RPMI8226 (cell line): ENCODE measurements around the gene SLC25A45.
A peak's percentile ranks its signal among the peaks of the same experiment; 100 is the strongest.
"Not testable (repeated sequence)": the region's sequence is repeated elsewhere in the genome, so short reads cannot be mapped to it uniquely, and the experiment has no call there.

ENCODE experiments used
- DNase-seq: peaks from one replicate; pipeline ENCODE4 v3.0.0-alpha.2; 2015

The SLC25A45 gene

DNA sequence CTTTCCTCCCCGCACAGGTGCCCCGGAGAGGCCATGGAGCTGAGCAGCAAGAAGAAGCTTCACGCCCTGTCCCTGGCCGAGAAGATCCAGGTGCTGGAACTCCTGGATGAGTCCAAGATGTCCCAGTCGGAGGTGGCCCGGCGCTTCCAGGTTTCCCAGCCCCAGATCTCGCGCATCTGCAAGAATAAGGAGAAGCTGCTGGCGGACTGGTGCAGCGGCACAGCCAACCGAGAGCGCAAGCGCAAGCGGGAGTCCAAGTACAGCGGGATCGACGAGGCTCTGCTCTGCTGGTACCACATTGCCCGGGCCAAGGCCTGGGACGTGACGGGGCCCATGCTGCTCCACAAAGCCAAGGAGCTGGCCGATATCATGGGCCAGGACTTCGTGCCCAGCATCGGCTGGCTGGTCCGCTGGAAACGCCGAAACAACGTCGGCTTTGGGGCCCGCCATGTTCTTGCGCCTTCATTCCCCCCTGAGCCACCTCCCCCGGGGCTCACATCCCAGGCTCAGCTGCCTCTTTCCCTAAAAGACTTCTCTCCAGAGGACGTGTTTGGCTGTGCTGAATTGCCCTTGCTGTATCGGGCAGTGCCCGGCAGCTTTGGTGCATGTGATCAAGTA lies 26.6 kb downstream of the SLC25A45 start:
- no peak for DNase-seq

DNA sequence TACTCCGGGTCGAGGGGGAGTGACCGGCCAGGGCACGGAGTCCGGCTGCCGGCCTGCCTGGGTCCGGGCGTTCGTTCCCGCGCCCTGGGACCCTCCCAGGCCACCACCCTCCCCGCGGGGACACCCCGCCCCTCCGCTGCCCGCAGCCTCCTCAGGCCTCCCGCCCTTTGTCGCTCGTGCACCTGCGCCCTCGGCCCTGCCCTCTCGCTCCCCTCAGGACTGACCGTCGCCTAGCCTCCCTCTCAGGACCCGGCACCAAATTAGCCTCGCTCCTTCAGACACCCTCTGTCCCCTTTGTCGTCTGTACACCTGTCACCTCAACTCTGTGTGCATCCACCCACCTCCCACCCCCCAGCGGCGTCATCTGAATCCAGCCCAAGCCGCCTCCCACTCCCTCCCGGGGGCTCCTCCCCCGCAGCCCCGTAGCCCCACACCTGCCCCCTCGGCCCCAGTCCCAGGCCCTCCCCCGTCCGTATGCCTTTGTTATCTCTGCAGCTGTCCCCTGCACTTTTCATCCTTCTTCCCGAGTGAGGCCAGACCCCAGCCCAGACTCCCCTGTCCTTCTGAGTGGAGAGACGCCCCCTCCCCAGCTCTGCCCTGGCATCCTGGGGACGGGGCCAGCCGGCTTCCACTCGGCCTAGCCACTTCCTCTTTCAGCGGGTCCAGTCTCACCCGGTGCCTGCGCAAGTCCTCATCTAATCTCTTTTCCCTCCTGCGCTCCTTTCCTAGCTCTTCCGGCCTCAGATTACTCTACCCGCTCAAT lies 27.3 kb downstream of the SLC25A45 start:
- peak; percentile 79 for DNase-seq

DNA sequence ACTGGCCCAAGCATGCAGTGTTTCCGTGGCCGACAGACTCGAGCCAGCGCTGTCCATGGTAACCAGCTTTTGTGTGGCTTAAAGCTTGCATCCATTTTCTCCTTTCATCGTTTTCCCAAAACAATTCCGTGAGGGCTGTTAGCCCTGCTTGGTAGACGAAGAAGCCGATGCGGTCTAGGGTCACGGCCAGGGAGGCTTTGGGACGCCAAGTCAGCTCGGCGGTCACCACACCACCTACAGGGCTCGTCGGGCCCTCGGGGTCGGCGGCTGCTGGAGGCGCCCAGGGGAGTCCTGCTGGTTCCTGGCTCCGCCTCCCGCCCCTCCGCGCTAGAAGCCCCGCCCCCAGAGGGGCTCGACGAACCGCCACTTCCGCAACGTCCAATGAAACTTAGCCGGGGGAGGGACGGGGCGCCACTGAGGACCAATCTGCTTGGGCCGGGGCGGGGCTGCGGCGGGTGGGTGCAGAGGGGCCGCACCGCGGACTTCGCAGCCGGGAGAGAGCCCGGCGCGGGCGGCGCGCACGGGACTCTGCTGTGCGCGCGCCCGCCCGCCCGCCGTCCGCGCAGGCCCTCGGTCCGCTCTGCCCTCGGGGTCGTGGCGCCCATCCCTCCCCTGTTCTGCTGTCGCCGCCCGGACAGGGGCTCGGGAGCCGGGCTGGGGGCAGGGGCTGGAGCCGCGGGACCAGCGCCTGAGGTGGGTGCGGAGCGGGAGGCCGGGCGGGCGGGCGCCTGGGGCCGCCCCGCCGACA lies 28.0 kb downstream of the SLC25A45 start, which contains the start of gene TIGD3:
Gene TIGD3, plus strand, starts transcription at position 487 of the 748 bp plus-strand sequence. CDS start 1,058 bp downstream, outside the sequence.
- DNase-seq, result peak; percentile 99

DNA sequence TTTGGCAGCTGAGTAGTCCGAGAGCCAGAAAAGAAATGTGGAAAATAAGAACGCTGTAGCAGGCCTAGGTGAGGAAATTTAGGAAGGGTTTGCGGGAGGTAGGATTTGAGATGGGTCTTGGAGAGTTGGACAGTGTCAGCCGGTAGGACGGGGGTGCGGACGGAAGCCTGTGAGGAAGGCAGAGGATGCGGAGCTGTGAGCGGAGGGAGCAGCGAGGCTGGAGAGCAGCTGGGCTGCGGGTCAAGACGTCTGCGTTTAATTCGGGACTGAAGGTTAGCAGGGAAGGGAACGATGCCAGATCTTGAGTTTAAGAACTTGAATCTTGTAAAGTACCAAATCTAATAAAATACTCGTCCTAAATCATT lies 28.6 kb downstream of the SLC25A45 start:
- no peak for DNase-seq

DNA sequence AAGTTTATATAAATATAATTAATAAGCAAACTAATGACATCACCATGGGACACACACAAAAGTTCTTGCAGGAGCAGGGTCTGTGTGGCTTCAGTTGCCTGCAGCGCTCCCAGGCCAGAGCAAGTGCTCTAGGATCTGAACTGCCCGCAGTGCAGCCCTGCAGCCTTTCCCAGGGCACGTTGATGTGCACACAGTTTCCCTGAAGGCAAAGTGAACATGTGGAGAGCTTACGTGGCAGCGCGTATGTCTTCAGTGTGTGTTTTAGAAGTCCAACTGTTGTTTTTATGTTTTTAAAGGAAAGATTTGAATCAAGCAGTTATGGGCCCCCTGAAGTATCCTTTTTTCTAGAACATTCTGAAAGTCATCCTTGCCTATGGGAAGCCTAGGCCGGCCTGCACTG lies 29.1 kb downstream of the SLC25A45 start:
- DNase-seq, result no peak

DNA sequence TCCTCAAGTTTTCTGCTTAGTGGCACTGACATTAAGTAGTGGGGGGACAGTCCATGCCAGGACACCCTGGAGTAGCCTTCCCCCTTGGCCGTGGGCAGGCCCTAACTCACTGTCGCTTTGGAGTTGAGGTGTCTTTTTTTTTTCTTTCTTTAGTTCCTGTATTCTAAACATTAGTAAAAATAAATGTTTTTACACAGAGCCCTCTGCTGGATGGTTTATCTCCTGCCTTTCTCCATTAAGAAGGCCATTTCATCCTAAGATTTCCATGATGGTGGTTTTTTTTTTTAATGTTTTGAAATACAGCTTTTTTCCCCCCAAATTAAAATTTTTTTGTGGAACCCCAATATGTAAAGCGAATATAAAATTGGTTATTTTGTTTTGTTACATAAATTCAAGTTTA lies 29.7 kb downstream of the SLC25A45 start:
- DNase-seq, result peak; percentile 37

DNA sequence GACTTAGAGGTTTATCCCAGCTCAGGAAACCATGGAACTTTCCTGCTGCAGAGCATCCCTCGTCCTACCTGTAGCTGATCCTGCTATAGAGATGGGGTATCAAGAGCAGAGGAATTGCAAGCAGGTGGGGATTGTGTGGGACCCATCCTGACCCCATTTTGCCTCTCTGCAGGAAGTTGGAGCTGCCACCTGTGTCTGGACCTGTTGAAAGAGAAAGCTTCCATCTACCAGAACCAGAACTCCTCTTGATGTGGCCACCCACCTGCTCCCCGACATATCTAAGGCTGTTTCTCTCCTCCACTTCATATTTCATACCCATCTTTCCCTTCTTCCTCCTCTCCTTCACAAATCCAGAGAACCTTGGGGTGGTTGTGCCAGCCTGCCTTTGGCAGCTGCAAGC lies 30.9 kb downstream of the SLC25A45 start:
- no peak for DNase-seq

DNA sequence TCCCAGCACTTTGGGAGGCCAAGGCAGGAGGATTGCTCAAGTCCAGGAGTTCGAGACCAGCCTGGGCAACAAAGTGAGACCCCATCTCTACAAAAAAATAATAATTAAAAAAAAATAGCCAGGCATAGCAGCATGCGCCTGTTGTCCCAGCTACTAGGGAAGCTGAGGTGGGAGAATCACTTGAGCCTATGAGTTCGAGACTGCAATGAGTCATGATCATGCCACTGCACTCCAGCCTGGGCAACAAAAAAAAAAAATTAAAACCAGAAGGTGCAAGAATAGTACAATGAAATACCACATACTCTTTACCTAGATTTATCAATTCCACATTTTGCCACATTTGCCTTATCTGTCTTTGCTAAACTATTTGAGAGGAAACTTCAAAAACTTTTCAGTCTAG lies 40.6 kb downstream of the SLC25A45 start:
- DNase-seq, result no peak

DNA sequence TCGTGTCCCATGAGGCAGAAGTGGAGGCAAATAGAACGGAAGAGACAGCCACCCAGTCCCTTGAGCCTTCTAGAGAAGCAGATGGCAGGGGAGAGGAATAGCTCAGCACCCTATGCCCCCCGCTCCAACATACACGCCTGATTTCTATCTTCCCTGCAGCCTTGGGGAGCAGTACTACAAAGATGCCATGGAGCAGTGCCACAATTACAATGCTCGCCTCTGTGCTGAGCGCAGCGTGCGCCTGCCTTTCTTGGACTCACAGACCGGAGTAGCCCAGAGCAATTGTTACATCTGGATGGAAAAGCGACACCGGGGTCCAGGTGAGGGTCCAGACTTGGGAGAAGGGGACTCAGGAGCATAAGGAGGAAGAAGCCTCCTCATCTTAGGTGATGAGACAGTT lies 42.2 kb downstream of the SLC25A45 start:
- DNase-seq, result no peak

DNA sequence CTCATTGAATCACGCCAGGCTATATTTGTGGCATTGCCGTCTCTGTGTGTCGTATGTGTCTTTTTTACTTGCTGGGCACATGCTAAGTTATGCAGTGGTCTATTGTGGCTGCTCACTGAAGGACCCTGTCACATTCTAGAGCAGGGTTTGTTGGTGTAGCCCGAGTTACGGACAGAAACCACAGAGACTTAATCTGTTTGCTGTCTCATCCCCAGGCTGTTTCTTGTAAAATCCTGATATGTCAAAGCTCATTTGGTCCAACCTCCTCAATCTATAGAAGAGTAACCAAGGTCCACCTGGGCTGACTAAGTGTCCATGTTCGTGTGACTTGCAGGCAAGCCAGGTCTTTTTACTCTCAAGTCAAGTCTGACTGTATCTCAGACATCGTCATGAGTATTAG lies 43.8 kb downstream of the SLC25A45 start:
- no peak for DNase-seq

DNA sequence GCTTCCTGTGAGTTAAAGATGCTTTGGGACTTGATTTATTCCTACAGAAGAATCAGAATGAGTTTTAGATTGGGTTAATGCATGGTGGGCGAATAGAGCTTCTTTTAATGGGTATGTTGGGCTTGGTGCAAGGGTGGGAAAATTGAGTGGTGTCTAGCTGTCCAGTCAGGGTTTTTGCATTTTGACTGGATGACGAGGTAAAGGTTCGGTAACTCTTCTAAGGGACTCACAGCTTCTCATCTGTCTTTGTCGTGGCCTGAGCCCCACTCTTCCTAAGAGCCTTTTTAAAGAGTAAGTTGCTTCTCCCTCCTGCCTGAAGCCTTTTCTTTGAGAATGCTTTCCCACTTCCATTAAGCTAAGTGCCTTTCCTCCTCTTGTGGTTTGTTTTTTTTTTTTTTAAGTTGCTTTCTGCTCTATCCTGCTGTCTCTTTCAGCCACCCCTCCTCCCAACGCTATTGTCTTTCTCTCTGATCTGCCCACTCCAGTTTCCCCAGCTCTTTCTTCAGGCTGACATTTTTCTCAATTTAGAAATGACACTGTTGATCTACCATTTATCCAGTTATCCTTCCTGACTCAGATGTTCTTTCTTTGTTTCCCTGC lies 47.6 kb downstream of the SLC25A45 start:
- no peak for DNase-seq

DNA sequence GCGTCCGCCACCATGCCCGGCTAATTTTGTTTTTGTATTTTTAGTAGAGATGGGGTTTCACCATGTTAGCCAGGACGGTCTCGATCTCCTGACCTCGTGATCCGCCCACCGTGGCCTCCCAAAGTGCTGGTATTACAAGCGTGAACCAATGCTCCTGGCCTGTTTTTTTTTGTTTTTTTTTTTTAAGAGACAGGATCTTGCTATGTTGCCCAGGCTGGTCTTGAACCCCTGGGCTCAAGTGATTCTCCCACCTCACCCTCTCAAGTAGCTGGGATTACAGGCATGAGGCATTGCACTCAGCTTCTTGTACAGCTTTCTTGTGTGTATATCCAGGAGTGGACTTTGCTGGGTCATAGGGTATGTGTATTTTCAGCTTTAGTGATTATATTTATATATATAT lies 49.9 kb downstream of the SLC25A45 start:
- DNase-seq, result not testable (repeated sequence)

DNA sequence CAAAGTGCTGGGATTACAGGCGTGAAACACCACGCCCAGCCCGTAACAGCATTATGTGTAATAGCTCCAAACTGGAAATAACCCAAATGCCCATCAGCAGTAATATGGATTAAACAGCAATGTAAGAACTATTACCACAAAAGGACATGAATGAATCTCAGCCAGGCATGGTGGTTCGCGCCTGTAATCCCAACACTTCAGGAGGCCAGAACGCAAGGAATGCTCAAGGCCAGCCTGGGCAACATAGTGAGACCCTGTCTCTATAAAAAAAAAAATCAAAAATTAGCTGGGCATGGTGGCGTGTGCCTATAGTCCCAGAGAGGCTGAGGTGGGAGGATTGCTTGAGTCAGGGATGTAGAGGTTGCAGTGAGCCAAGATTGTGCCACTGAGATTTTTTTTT lies 51.9 kb downstream of the SLC25A45 start:
- DNase-seq, result no peak

DNA sequence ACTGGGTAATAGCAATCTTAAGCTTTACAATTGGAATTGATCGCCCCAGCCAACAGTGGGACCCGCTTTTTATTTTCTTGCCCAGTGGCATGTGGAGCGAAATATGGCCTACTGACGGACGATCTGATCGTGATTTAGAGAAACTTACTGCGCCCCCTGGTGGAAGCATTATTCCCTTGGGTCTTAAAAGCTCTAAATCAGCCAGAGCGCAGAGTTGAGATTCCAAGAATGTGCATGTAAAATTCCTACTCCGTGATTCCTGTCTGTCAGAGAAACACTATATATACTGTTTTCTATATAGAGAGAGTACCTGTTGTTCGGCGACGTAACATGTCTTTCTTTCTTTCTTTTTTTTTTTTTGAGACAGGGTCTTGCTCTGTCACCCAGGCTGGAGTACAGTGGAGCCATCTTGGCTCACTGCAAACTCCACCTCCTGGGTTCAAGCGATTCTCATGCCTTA lies 52.5 kb downstream of the SLC25A45 start:
- peak; percentile 97 for DNase-seq

DNA sequence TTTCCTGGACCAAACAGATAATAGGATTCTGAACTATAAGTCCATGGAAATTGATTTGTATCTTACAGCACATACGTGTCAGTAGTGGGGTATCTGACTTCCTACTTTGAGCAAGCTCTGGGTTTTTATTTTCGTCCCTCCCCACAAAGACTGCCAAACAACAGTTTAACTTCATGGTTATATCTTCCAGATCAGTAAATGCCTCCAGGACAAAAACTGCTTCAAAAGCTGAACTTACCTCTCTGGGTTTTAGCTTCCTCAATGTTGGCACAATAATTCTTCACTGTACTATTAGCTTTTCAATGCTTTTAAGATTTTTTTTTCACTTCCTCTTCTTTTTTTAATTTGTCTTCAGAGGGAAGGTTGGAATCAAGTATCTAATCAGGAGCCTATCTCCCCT lies 53.0 kb downstream of the SLC25A45 start:
- peak; percentile 56 for DNase-seq

DNA sequence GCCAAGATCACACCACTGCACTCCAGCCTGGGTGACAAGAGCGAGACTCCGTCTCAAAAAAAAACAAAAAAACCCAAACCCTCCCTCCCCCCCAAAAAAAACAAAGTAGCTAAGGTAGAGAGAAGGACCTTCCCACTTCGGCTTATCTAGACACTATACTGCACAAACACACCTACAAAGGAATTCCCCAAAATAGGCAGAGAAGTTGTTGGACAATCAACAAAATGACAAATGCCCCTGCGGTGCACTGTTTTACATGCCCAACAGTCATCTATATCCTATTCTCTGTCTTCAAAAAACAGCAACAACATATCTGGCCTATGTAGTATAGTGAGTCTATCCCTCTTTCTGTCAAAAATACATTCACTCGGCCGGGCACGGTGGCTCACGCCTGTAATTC lies 55.4 kb downstream of the SLC25A45 start:
- DNase-seq, result no peak

DNA sequence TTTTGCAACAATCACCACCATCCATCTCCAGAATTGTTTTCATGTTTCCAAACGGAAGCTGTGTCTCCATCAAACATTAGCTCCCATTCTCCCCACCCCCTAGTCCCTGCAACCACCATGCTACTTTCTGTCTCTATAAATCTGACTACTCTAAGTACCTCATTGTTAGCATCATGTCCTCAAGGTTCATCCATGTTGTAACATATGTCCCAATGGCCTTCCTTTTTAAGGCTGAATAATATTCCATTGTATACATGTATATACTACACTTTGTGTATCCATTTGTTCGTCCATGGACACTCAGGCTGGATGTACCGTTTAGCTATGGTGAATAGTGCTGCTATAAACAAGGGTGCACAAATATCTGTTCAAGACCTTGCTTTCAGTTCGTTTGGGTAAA lies 57.0 kb downstream of the SLC25A45 start:
- no peak for DNase-seq
